IPS-15b (cell line): ENCODE measurements around the gene NUP62.
"Not testable (repeated sequence)": the region's sequence is repeated elsewhere in the genome, so short reads cannot be mapped to it uniquely, and the experiment has no call there.

ENCODE experiments used
- H3K27me3 ChIP-seq: one replicate; pipeline ENCODE4 v1.6.1; 2013; ENCODE audit warnings: low read length; ENCODE audit not compliant: control insufficient read depth, insufficient read depth
- H3K36me3 ChIP-seq: one replicate; pipeline ENCODE4 v1.6.1; 2013; ENCODE audit warnings: low read length; ENCODE audit not compliant: control insufficient read depth, insufficient read depth
- H3K4me1 ChIP-seq: one replicate; pipeline ENCODE4 v1.6.1; 2013; ENCODE audit warnings: mild to moderate bottlenecking, low read length; ENCODE audit not compliant: control insufficient read depth, insufficient read depth
- H3K4me3 ChIP-seq: one replicate; pipeline ENCODE4 v1.5.1; 2013; ENCODE audit warnings: low read depth, low read length
- H3K9ac ChIP-seq: one replicate; pipeline ENCODE4 v1.6.1; 2013; ENCODE audit warnings: low read depth, mild to moderate bottlenecking, low read length
- H3K9me3 ChIP-seq: one replicate; pipeline ENCODE4 v1.6.1; 2013; ENCODE audit warnings: mild to moderate bottlenecking, low read length; ENCODE audit not compliant: control insufficient read depth, insufficient read depth

Gene NUP62

GRCh38 chr19:49959892-49960291 is 30.6 kb upstream of the NUP62 start:
- H3K9ac ChIP-seq, H3K4me3 ChIP-seq, H3K9me3 ChIP-seq, H3K36me3 ChIP-seq, H3K4me1 ChIP-seq, H3K27me3 ChIP-seq: not testable (repeated sequence)

DNA sequence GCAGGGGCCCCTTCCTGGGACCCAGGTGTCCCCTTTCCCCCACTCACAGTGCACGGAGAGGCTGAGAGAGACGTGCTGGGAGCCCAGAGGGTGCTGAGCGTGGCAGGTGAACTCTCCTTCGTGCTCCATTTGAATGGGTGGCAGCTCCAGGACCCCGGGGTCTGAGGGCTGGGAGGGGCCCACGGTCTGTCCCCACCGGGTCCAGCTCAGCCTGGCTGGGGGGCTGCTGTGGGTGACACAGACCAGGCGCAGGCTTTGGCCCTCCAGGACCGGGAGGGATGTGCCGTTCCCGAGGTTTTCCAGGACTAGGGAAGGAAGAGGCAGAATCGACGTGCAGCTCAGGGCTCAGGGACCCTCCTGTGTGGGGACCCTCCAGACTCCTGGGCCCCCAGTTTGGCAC is 29.3 kb upstream of the NUP62 start:
- H3K9ac ChIP-seq, H3K4me3 ChIP-seq, H3K36me3 ChIP-seq, H3K9me3 ChIP-seq, H3K27me3 ChIP-seq: not testable (repeated sequence)
- H3K4me1 ChIP-seq: peaks cover 17% of the 10 kb centered on the region

DNA sequence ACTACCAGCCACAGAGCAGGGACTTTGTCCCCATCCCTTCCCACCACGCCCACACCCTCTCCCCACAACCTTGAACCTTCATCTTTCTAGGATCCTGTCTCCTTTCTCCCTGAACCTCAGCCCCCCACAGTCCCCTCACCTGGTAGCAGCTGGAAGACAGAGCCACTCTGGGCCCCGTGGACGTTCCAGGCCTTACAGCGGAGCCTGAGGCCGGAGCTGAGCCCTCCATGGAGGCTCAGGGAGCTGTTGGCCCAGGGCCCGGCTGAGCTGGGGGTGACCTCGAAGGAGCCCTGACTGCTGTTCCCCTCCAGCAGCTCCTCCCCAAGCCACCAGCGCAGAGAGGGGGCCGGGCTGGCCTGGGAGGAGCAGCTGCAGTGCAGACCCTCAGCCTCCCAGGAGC is 28.8 kb upstream of the NUP62 start:
- not testable (repeated sequence) for H3K27me3 ChIP-seq, H3K36me3 ChIP-seq, H3K4me3 ChIP-seq, H3K9ac ChIP-seq, H3K9me3 ChIP-seq
- H3K4me1 ChIP-seq: peaks cover 20% of the 10 kb centered on the region

DNA sequence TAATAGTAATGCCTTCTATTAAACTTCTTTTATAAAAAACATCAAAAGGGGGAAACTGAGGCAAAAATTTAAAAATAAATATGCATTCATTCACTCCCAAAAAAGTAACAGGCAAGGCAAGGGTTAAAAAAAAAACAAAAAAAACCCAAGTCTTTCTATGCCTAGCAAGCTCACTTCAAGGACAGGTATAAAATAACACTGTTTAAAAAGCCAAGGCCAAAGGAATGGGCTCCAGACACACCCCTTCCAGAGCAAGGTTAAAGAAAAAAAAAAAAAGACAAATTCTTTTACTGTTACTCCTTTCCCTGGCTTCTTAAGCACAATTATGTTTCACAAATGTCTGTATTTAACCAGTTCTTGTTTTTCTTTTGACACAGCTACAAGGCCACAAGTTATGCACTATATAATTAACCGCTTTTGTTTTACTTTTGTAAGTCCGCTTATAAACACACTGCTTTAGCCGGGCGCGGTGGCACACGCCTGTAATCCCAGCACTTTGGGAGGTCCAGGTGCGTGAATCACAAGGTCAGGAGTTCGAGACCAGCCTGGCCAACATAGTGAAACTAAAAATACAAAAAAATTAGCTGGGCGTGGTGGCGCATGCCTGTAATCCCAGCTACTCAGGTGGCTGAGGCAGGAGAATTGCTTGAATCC is 28.1 kb upstream of the NUP62 start:
- Histone ChIP-seq H3K27me3 (no peaks in the 10 kb centered on the region), H3K36me3 (no peaks in the 10 kb centered on the region), H3K9me3 (no peaks in the 10 kb centered on the region), H3K9ac (no peak overlapping the region), H3K4me3 (no peak overlapping the region), H3K4me1 (peaks cover 20% of the 10 kb centered on the region)

DNA sequence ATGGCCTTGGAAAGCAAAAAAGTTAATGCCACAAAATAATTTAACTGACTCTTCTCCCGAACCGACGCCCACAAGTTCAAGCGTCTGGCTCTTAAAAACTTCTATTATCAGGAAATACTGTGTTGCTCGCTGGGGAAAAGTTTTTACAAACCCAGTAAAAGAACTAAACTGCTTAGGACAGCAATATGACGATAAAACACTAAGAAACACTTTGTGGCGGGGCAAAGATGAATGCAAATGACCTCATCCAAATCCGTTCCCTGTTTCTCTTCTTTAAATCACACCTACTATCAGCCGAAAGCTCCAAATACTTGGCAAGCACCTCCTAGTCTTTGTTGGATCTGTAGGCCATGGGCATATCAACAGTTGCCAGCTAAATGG is 26.8 kb upstream of the NUP62 start:
- H3K36me3 ChIP-seq: no peaks in the 10 kb centered on the region
- H3K9me3 ChIP-seq: no peaks in the 10 kb centered on the region
- no peak overlapping the region for H3K4me3 ChIP-seq
- H3K9ac ChIP-seq: no peak overlapping the region
- H3K4me1 ChIP-seq: peaks cover 20% of the 10 kb centered on the region
- no peaks in the 10 kb centered on the region for H3K27me3 ChIP-seq

- Histone ChIP-seq H3K4me1 (peaks cover 20% of the 10 kb centered on the region), H3K27me3 (no peaks in the 10 kb centered on the region), H3K4me3 (no peak overlapping the region), H3K9ac (no peak overlapping the region), H3K9me3 (no peaks in the 10 kb centered on the region), H3K36me3 (no peaks in the 10 kb centered on the region)
Observed at GRCh38 chr19:49954933-49955332, 25.6 kb upstream of the NUP62 start.

GRCh38 chr19:49954092-49954829 is 25.0 kb upstream of the NUP62 start:
- H3K27me3 ChIP-seq: no peaks in the 10 kb centered on the region
- H3K9me3 ChIP-seq: no peaks in the 10 kb centered on the region
- H3K4me3 ChIP-seq: no peak overlapping the region
- H3K4me1 ChIP-seq: peaks cover 20% of the 10 kb centered on the region
- H3K9ac ChIP-seq: no peak overlapping the region
- no peaks in the 10 kb centered on the region for H3K36me3 ChIP-seq

DNA sequence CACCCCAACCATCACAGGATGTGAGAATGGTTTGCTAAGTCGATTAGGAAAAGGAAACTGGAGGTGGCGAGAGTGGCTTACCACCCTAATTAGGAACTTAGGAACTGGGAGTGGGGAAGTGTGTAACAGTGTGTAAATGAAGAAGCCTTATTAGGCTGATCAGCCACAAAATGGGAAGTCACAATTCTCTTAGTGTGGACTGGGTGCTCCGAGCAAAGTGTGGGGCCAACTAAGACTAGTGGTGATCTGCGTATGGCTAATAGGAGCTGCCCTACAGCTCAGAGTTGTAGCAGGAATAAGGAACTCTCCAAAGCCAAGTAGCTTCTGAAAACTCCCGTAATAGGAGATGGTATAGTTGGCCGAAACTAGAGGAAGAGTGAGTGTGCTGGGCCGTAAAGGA is 24.1 kb upstream of the NUP62 start:
- Histone ChIP-seq H3K4me1 (peaks cover 20% of the 10 kb centered on the region), H3K27me3 (no peaks in the 10 kb centered on the region), H3K9me3 (no peaks in the 10 kb centered on the region), H3K9ac (no peak overlapping the region), H3K4me3 (no peak overlapping the region), H3K36me3 (no peaks in the 10 kb centered on the region)

DNA sequence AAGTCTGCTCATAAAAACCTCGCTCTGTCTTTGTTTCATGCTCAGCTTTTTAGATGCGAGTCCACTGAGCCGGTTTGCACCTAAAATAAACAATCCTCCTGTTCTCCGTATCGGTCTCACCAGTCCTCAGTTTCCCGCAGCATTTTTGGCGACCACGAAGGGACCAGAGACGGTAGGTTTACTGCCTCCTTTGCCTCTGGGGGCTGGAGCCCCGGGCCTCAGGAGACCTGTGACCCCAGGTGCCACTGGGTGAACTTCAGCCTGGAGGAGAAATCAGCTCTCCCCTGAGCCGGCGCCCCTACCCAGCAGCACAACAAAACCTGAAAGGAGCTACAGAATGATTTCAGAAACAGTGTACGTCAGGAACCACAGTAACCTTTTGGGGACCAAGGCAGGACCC is 23.6 kb upstream of the NUP62 start:
- H3K9me3 ChIP-seq: no peaks in the 10 kb centered on the region
- H3K36me3 ChIP-seq: no peaks in the 10 kb centered on the region
- no peaks in the 10 kb centered on the region for H3K27me3 ChIP-seq
- no peak overlapping the region for H3K4me3 ChIP-seq
- no peak overlapping the region for H3K9ac ChIP-seq
- H3K4me1 ChIP-seq: peaks cover 20% of the 10 kb centered on the region

DNA sequence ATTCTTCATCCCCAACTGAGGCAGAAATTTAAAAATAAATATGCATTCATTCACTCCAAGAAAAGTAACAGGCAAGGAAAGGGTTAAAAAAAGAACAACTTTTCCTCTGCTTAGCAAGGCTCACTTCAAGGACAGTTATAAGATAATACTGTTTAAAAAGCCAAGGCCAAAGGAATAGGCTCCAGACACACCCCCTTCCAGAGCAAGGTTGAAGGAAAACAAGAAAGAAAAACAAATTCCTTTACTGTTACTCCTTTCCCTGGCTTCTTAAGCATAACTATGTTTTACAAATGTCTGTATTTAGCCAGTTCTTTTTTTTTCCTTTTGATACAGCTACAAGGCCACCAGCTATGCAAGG is 23.2 kb upstream of the NUP62 start:
- H3K9me3 ChIP-seq: no peaks in the 10 kb centered on the region
- H3K9ac ChIP-seq: no peak overlapping the region
- H3K36me3 ChIP-seq: no peaks in the 10 kb centered on the region
- no peaks in the 10 kb centered on the region for H3K27me3 ChIP-seq
- peaks cover 20% of the 10 kb centered on the region for H3K4me1 ChIP-seq
- H3K4me3 ChIP-seq: no peak overlapping the region

DNA sequence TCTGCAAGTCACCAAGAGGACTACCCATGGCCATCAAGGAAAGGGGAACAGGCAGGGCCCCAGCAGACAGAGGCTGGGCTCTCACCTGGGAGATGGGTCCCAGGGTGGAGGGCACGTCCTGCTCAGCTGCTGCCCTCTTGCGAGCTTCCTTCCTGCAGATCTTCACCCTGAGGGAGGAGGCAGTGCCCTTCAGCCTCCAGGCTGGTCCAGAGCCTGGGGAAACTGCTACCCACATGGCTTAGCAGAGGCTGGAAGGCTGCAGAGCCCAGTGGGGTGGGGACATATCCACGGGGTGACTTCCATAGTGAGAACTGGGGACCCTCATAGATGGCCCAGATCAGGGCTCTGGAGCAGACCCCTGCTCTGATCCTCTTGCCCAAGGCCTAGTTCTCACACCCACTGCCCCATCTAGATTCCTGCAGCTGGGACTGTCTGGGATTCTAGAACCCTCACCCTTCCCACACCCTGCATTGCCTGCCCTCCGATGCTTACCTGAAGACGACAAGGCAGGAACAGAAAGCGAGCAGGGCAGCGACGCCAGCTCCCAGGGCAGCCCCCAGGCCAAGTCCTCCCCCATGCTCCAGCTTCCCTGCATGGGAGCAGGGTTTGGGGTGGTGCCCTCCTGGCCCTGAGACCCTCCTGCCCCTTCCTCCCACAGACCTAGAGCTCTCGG is 22.6 kb upstream of the NUP62 start:
- Histone ChIP-seq H3K36me3 (no peaks in the 10 kb centered on the region), H3K4me3 (no peak overlapping the region), H3K4me1 (peaks cover 18% of the 10 kb centered on the region), H3K9me3 (no peaks in the 10 kb centered on the region), H3K9ac (no peak overlapping the region), H3K27me3 (no peaks in the 10 kb centered on the region)

DNA sequence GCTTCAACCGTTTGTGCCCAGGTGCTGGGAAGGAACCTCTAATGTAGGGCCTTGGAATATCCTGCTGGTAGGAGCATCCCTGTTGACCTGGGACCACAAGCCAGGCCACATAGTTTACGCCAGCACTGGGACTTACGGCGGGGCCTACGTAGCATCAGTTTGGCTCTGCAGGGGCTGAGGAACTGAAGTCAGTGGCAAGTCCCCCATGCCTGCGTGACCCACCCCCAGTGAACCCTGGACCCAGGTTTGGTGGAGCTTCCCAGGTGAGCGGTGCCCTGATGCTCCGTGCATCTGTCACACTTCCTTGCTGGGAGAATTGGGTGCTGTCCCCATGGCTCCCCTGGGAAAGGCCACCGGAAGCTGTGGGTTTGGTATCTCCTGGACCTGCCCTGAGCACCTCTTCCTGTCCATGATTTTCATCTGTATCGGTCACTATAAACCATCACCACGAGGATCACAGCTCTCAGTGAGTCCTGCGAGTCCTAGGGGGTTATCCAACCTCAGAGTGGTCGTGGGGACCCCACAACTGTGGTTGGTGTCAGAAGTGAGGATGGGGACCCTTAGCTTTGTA is 21.7 kb upstream of the NUP62 start:
- Histone ChIP-seq H3K4me3 (no peak overlapping the region), H3K9me3 (no peaks in the 10 kb centered on the region), H3K9ac (no peak overlapping the region), H3K4me1 (peaks cover 14% of the 10 kb centered on the region), H3K36me3 (no peaks in the 10 kb centered on the region), H3K27me3 (no peaks in the 10 kb centered on the region)
